Mesothelial cell of epicardium (in vitro differentiated cells): ENCODE data around the gene CTTN. TPM values are rescaled to one million over a fixed set of nuclear protein-coding genes. Genes with fewer than 3 reads are reported as not detected.

Experiments
- DNase-seq, 2 experiments: peaks; one replicate each; pipeline ENCODE4 v3.0.0; 2021; ENCODE audit warnings: low spot score in 2 of 2; ENCODE audit not compliant: unreplicated experiment in 2 of 2
- H3K27ac Mint-ChIP-seq: 2 replicates; pipeline ENCODE4 v1.8.0; 2021; ENCODE audit warnings: mixed read lengths
- H3K27me3 Mint-ChIP-seq: 2 replicates; pipeline ENCODE4 v1.8.0; 2021; ENCODE audit warnings: low read depth, mixed read lengths
- H3K36me3 Mint-ChIP-seq: 2 replicates; pipeline ENCODE4 v1.8.0; 2021; ENCODE audit warnings: mixed read lengths
- H3K4me1 Mint-ChIP-seq: 2 replicates; pipeline ENCODE4 v1.8.0; 2021; ENCODE audit warnings: mixed read lengths
- H3K4me3 Mint-ChIP-seq: 2 replicates; pipeline ENCODE4 v1.8.0; 2021; ENCODE audit warnings: mild to moderate bottlenecking, moderate library complexity, mixed read lengths
- H3K9me3 Mint-ChIP-seq: 2 replicates; pipeline ENCODE4 v1.8.0; 2021; ENCODE audit warnings: mixed read lengths
- total RNA-seq: library from RNA; stranded (reverse); gene quantifications from 3 replicates; pipeline ENCODE4 v1.2.1, GENCODE V29; 2021
- TF ChIP-seq, protein P1 (sequence below): fragments of 200-600 bp; sonication (generic); IDR thresholded peaks from one replicate; pipeline ENCODE4 v1.5.0; 2021; ENCODE audit warnings: antibody characterized with exemption; ENCODE audit not compliant: unreplicated experiment

Gene CTTN
- total RNA-seq, 1 donor from 2014 or later, result 318 TPM

DNA sequence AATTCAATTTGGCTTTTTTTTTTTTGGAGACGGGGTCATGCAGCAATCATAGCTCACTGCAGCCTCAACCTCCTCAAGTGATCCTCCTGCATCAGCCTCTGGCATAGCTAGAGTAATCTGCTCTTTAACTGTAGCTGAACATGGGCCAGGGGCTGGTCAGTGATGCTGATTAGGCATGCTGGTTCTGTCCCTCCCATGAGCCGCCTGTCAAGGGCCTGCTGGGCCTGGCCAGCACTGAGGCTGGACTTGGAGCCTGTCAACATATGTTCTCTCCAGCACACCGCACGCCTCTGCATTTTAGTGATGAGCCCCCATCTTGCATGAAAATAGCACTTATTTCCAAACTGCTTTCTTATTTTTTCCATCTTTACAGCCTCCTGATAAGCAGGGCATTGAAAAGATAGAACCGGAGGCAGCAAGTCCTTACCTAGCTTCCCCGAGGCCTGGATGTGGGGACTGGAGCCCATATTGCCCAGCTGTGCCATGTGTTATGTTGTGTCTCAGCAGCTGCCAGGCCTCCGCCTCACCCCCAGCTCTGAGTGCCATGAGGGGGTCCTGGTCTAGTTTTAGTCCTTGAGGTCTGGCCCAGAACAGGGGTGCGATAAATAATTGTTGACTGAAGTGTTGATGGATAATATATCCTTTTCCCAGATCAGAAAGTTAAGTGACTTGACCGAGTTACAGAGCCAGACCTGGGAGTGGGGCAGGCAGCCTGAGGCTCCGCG, 80.0 kb downstream of the CTTN start:
- no peak overlapping the region for H3K27ac Mint-ChIP-seq
- H3K4me1 Mint-ChIP-seq, result peaks cover 8% of the 10 kb centered on the region
- no peaks in the 10 kb centered on the region for H3K9me3 Mint-ChIP-seq
- H3K27me3 Mint-ChIP-seq, result no peaks in the 10 kb centered on the region
- DNase-seq, result no peak
- TF ChIP-seq, protein P1, sequence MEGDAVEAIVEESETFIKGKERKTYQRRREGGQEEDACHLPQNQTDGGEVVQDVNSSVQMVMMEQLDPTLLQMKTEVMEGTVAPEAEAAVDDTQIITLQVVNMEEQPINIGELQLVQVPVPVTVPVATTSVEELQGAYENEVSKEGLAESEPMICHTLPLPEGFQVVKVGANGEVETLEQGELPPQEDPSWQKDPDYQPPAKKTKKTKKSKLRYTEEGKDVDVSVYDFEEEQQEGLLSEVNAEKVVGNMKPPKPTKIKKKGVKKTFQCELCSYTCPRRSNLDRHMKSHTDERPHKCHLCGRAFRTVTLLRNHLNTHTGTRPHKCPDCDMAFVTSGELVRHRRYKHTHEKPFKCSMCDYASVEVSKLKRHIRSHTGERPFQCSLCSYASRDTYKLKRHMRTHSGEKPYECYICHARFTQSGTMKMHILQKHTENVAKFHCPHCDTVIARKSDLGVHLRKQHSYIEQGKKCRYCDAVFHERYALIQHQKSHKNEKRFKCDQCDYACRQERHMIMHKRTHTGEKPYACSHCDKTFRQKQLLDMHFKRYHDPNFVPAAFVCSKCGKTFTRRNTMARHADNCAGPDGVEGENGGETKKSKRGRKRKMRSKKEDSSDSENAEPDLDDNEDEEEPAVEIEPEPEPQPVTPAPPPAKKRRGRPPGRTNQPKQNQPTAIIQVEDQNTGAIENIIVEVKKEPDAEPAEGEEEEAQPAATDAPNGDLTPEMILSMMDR, result no peak
- H3K4me3 Mint-ChIP-seq, result no peak overlapping the region
- H3K36me3 Mint-ChIP-seq, result no peaks in the 10 kb centered on the region

DNA sequence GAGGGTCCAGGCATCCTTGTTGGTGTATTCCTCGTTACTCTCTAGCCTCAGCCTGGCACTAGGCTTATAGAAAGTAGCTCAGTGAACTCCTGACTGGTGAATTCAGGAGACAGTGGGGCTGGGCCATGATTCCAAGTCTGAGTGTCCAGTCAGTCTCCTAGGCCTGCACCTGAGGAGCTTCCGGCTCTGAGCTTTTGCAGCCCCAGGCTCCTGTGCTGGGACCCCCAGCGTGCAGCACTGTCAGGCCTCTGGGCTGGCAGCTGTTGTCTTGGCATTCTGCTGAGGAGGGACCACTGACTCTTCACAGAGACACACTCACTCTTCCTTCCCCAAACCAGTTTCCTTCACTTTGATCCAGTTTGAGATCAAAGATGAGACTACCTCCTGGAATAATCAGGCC, 82.4 kb downstream of the CTTN start:
- TF ChIP-seq, protein P1, result no peak
- H3K27ac Mint-ChIP-seq, result no peak overlapping the region
- H3K36me3 Mint-ChIP-seq, result no peaks in the 10 kb centered on the region
- peaks cover 8% of the 10 kb centered on the region for H3K4me1 Mint-ChIP-seq
- no peak overlapping the region for H3K4me3 Mint-ChIP-seq
- H3K27me3 Mint-ChIP-seq, result no peaks in the 10 kb centered on the region
- no peaks in the 10 kb centered on the region for H3K9me3 Mint-ChIP-seq
- no peak for DNase-seq

DNA sequence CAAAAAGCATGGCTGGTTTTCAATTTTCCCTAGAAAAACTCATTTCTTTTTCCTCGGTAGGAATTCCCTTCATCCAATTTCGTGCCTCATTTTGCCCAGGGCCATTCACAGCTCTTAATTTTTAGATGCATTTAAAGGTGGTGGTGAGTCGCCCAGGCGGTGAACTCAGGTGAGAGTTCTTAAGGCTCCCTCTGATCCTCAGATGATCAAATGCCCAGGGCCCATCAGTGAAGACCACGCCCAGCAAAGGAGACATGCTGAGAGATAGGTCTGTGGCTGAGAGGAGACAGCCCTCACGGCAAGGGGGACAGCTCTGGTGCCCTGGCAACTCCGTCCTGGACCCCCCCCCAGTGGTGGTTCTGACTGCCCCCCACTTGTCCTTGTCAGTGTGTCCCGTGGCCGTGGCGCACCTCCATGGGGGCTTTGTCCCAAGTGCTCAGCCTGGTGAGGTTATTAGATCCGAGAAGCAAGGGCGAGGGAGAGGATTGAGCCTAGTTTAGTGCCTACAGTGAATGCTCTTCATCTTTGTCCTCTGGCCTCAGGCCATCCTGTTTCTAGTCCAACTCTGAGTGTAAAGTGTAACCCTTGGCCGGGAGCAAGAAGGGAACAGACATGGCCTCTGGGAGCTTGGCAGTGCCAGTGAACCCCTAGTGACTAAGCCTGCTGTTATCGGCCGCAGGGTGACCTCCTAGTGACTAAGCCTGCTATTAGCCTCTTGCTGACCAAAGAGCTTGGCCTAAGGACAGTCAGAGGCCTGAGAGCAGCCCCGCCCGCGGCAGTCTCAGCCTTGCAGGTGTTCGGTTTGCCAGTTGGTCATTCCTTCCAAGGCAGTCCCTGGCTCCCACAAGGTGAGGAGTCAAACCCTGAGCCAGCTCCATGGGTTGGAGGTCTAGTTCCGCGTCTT, 83.5 kb downstream of the CTTN start:
- H3K4me1 Mint-ChIP-seq, result peaks cover 8% of the 10 kb centered on the region
- H3K9me3 Mint-ChIP-seq, result no peaks in the 10 kb centered on the region
- H3K4me3 Mint-ChIP-seq, result no peak overlapping the region
- H3K27me3 Mint-ChIP-seq, result no peaks in the 10 kb centered on the region
- H3K36me3 Mint-ChIP-seq, result no peaks in the 10 kb centered on the region
- no peak overlapping the region for H3K27ac Mint-ChIP-seq
- DNase-seq, result no peak
- TF ChIP-seq, protein P1, result no peak

DNA sequence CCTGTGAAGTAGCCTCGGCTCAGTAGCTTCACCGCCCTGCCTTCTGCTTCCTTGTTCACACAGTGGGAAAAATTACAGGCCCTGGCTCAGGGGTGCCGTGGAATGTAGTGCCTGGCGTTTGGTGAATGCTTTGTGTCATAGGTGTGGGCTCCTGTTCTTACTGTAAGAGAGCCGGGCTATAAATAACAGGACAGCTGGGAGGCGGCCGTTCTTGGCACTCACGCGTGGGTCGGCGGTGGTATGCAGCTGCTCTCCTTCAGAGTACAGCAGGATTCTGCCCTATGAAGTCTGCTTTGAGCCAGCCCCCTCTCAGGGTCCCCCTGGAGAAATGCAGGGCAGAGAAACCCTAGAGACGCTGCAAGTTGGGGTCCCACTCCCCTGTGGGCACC, 84.2 kb downstream of the CTTN start:
- Mint-ChIP-seq H3K9me3 (no peaks in the 10 kb centered on the region), H3K4me1 (peaks cover 8% of the 10 kb centered on the region), H3K4me3 (no peak overlapping the region), H3K27ac (peak overlapping the region; percentile 78), H3K27me3 (no peaks in the 10 kb centered on the region), H3K36me3 (no peaks in the 10 kb centered on the region)
- TF ChIP-seq, protein P1, result no peak
- DNase-seq, result no peak

DNA sequence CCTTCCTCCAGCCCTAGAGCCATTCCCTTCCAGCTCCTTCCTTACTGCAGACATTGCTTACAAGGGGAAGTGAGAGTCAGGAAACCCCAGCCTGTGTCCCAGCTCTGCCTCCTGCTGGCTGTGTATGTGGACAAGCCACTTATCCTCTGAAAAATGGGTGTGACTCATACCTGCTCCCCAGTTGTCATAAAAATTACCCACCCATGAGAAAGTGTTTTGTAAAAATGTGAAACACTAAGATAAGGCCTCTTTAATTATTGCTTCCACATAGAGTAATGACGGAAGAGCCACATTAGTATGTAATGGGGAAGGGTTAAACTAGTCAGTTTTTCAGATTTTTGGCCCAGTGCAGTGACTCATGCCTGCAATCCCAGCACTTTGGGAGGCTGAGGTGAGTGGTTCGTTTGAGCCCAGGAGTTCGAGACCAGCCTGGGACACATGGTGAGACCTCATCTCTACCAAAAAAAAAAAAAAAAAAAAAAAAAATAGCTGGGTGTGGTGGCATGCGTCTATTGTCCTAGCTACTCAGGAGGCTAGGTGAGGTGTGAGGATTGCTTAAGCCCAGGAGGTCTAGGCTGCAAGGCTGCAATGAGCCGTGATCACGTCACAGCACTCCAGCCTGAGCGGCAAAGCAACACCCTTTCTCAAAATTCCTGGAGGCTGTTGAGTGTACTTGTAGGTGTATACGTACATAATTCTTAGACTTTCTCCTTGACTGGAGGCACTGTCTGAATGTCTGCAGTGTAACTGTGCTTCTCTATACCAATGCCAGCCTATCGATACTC, 84.9 kb downstream of the CTTN start:
- DNase-seq, result no peak
- Mint-ChIP-seq H3K36me3 (no peaks in the 10 kb centered on the region), H3K4me3 (no peak overlapping the region), H3K4me1 (peaks cover 8% of the 10 kb centered on the region), H3K27ac (no peak overlapping the region), H3K9me3 (no peaks in the 10 kb centered on the region), H3K27me3 (no peaks in the 10 kb centered on the region)
- TF ChIP-seq, protein P1, result no peak
